Endothelial cell of umbilical vein (primary cell): ENCODE results near the gene BIRC2. TPM values are rescaled to one million over a fixed set of nuclear protein-coding genes. Genes with fewer than 3 reads are reported as not detected.

Experiments used
- BruUV-seq: library from RNA; stranded (reverse); fragments of 400-500 nt; replicated peaks from 2 replicates; lab custom pipeline; 2021; lab: Mats Ljungman, UMichigan
- CTCF ChIA-PET: fragments of 300-600, 350-600 bp; sonication (Branson Sonifier 250); formaldehyde crosslinking; loops from one replicate; lab custom pipeline; 2021; ENCODE audit warnings: antibody characterized with exemption, inconsistent platforms; lab: Charles Lee
- POLR2A ChIA-PET: fragments of 300-600, 350-600 bp; sonication (Branson Sonifier 250); formaldehyde crosslinking; loops from one replicate; lab custom pipeline; 2021; ENCODE audit warnings: antibody characterized with exemption, inconsistent platforms; lab: Charles Lee
- DNase-seq: peaks from one replicate; pipeline ENCODE4 v3.0.0-alpha.2; 2011; ENCODE audit warnings: low read depth, low spot score
- FAIRE-seq: peaks from 2 replicates; lab custom pipeline; 2011; peaks lifted over from hg19 to GRCh38; lab: Jason Lieb, UNC
- H2AFZ ChIP-seq: 2 replicates; pipeline ENCODE4 v1.6.0; 2012; ENCODE audit warnings: low read depth, low read length, control low read depth, inconsistent platforms
- H3K27ac ChIP-seq: 2 replicates; pipeline ENCODE4 v1.5.1; 2011; ENCODE audit warnings: low read depth, mild to moderate bottlenecking, control low read depth, low read length, moderate library complexity; ENCODE audit not compliant: insufficient read depth
- H3K27me3 ChIP-seq, 2 experiments: 2 replicates each; pipeline versions ENCODE4 v1.6.0 to v1.6.1; 2011; ENCODE audit warnings: low read length in 2 of 2, mixed read lengths in 1 of 2; ENCODE audit not compliant: control insufficient read depth in 2 of 2, insufficient read depth in 2 of 2
- H3K36me3 ChIP-seq, 2 experiments: 2 replicates in 1 of 2; 3 replicates in 1 of 2; pipeline ENCODE4 v1.5.1; 2011; ENCODE audit warnings: low read length in 2 of 2, mild to moderate bottlenecking in 1 of 2, moderate library complexity in 1 of 2; ENCODE audit not compliant: control insufficient read depth in 2 of 2, insufficient read depth in 2 of 2; ENCODE audit errors: extremely low read depth in 1 of 2
- H3K4me1 ChIP-seq: 3 replicates; pipeline ENCODE4 v1.5.1; 2011; ENCODE audit warnings: mild to moderate bottlenecking, low read length; ENCODE audit not compliant: control insufficient read depth, insufficient read depth; ENCODE audit errors: extremely low read depth
- H3K4me2 ChIP-seq: 2 replicates; pipeline ENCODE4 v1.6.1; 2011; ENCODE audit warnings: low read length, control low read depth, mixed read lengths; ENCODE audit not compliant: insufficient read depth
- H3K4me3 ChIP-seq, 3 experiments: fragments of 200-600 bp in 1 of 3; sonication (generic), shearing (Covaris generic) in 1 of 3; replicated peaks in 1 of 3; 2 replicates each; pipeline ENCODE4 v1.5.1; 2011 to 2016; ENCODE audit warnings: control low read depth in 3 of 3, low read length in 3 of 3, mild to moderate bottlenecking in 2 of 3, inconsistent platforms in 1 of 3, low read depth in 1 of 3, moderate library complexity in 1 of 3; ENCODE audit not compliant: insufficient read depth in 1 of 3
- H3K79me2 ChIP-seq: 2 replicates; pipeline ENCODE4 v1.6.0; 2012; ENCODE audit warnings: low read length, inconsistent platforms; ENCODE audit not compliant: control insufficient read depth, insufficient read depth
- H3K9ac ChIP-seq: replicated peaks from 2 replicates; pipeline ENCODE3; 2011; ENCODE audit warnings: low read length, control low read depth; ENCODE audit not compliant: insufficient read depth; ENCODE audit errors: extremely low read depth
- H3K9me1 ChIP-seq: replicated peaks from 3 replicates; pipeline ENCODE4 v1.6.0; 2011; ENCODE audit warnings: mild to moderate bottlenecking, low read length; ENCODE audit not compliant: control insufficient read depth, insufficient read depth; ENCODE audit errors: extremely low read depth
- H3K9me3 ChIP-seq: replicated peaks from 2 replicates; pipeline ENCODE4 v1.5.1; 2012; ENCODE audit warnings: low read length, inconsistent platforms; ENCODE audit not compliant: control insufficient read depth, insufficient read depth
- H4K20me1 ChIP-seq: replicated peaks from 2 replicates; pipeline ENCODE3; 2011; ENCODE audit warnings: mild to moderate bottlenecking, low read length; ENCODE audit not compliant: control insufficient read depth, insufficient read depth; ENCODE audit errors: extremely low read depth
- EZH2 ChIP-seq: IDR thresholded peaks from 2 replicates; pipeline ENCODE4 v1.6.1; 2012; ENCODE audit warnings: borderline replicate concordance, low read depth, mild to moderate bottlenecking, moderate library complexity, low read length, inconsistent platforms; ENCODE audit not compliant: severe bottlenecking
- FOS ChIP-seq: IDR thresholded peaks from 2 replicates; pipeline ENCODE4 v1.6.1; 2011; ENCODE audit warnings: mild to moderate bottlenecking, low read length, moderate library complexity, borderline replicate concordance; ENCODE audit not compliant: insufficient read depth
- GATA2 ChIP-seq: IDR thresholded peaks from 2 replicates; pipeline ENCODE4 v1.7.0; 2011; ENCODE audit warnings: low read depth, mild to moderate bottlenecking, moderate library complexity, mixed read lengths, low read length; ENCODE audit not compliant: insufficient read length, insufficient read depth
- JUN ChIP-seq: IDR thresholded peaks from 2 replicates; pipeline ENCODE4 v1.6.1; 2011; ENCODE audit warnings: borderline replicate concordance, low read depth; ENCODE audit not compliant: insufficient read length, insufficient read depth
- MYC ChIP-seq: IDR thresholded peaks from one replicate; pipeline ENCODE4 v1.6.1; 2011; ENCODE audit warnings: mild to moderate bottlenecking, low read depth, low read length
- POLR2A ChIP-seq: IDR thresholded peaks from 2 replicates; pipeline ENCODE4 v1.6.1; 2012; ENCODE audit warnings: low read depth, mild to moderate bottlenecking, control low read depth, low read length
- POLR2AphosphoS5 ChIP-seq: IDR thresholded peaks from 2 replicates; pipeline ENCODE4 v1.6.1; 2012; ENCODE audit warnings: low read depth, mild to moderate bottlenecking, control low read depth, low read length, moderate library complexity; ENCODE audit not compliant: insufficient read depth
- dilution Hi-C: fragments of 300-500 bp; cut with MboI; formaldehyde crosslinking; loops from one replicate; pipeline ENCODE4 v1.15.0; 2019; ENCODE audit warnings: low sequenced_read_pairs; ENCODE audit not compliant: extremely low pct_ligation_motif_present
- intact Hi-C: fragments of 100-400 bp; cut with micrococcal nuclease; formaldehyde crosslinking; loops from one replicate; pipeline ENCODE4 v1.10.0; 2022
- polyA plus RNA-seq, 4 experiments: library from polyadenylated mRNA; depleted of rRNA in 3 of 4; stranded (reverse) in 3 of 4; unstranded in 1 of 4; fragments of >200 nt; gene quantifications; 2 replicates each; pipeline versions ENCODE4 v1.2.1 to v1.2.3, GENCODE V29; 2011 to 2012; ENCODE audit warnings: missing spikeins in 1 of 4
- total RNA-seq: library from RNA; stranded (reverse); gene quantifications from 2 replicates; pipeline ENCODE4 v1.2.3, GENCODE V29; 2021
- TF ChIP-seq, protein P1 (sequence below), 2 donors: IDR thresholded peaks; 1 replicate in 1 of 2; 2 replicates in 1 of 2; pipeline ENCODE4 v1.5.1; 2011; ENCODE audit warnings: low read length in 2 of 2, mild to moderate bottlenecking in 2 of 2, moderate library complexity in 2 of 2, control low read depth in 1 of 2, inconsistent platforms in 1 of 2, low read depth in 1 of 2; ENCODE audit not compliant: insufficient read depth in 1 of 2; ENCODE audit errors: extremely low read depth in 1 of 2
- TF ChIP-seq, protein P2 (sequence below): IDR thresholded peaks from 2 replicates; pipeline ENCODE4 v1.6.1; 2011; ENCODE audit not compliant: insufficient read depth, insufficient read length

The BIRC2 gene
- total and polyA plus RNA-seq, 2 donors (not counting 3 experiments of a cell fraction or from before 2014, with no cell fraction given) = 42.8 to 47.3 TPM

DNA sequence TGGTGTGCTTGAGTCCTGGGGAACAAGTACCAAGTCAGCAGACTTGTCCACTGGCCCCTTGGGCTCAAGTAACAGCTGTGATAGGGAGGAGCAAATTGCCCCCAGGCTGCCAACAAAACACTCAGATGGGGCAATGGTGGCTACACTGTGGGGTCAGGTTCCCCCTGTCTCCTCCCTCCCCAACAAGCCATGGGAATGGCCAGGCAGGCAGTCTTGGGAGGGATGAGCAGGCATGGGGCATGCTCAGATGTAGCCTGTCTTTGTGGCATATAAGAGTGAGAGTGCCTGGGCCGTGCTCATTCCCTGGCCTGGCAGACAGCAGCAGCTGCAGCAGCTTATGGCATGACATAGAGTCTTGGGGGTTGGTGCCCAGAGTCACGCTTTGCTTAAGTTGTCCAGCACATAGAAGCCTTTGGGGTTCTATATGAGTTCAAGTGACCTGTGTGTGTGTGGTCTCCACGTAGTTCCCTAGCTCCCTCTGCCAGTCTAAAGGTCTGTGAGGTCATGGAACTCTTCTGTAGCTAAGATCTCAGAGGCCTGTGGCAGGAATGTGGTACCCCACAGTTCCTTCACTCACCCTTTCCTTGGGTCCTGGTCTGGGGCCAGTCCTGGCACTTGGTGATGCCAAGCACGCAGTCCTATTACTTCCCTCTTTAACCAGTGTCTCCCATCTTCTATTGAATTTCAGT is 44.7 kb downstream of the BIRC2 start:
- ChIA-PET POLR2A (no interaction called here), CTCF (interaction anchor here (0.8 to 4.6 kb wide), 17 partner anchors 9 to 274 kb away, joined by 3 to 41 read pairs (median 12); no protein-coding TSS in a partner anchor)
- Histone ChIP-seq H3K9me1 (no peaks in the 10 kb centered on the region), H3K9ac (no peak overlapping the region), H3K4me2 (no peak overlapping the region), H3K27ac (no peak overlapping the region), H3K27me3 (no peaks in the 10 kb centered on the region), H3K9me3 (no peaks in the 10 kb centered on the region), H2AFZ (no peak overlapping the region), H3K79me2 (peaks cover 23% of the 10 kb centered on the region), H3K36me3 (peaks cover 15 to 32% of the 10 kb centered on the region in 2 experiments), H3K4me3 (no peak overlapping the region), H4K20me1 (no peaks in the 10 kb centered on the region), H3K4me1 (no peaks in the 10 kb centered on the region)
- BruUV-seq = no TSS peak
- no peak for DNase-seq
- intact Hi-C loops = loop anchor here (5.0 kb wide), 2 partner anchors 61 to 221 kb away; partner anchors contain the start of gene TMEM123
- dilution Hi-C loops = no loop called here
- FAIRE-seq = no peak
- no peak for TF ChIP-seq EZH2
- no peak for TF ChIP-seq JUN
- TF ChIP-seq GATA2 = no peak
- TF ChIP-seq, protein P1, sequence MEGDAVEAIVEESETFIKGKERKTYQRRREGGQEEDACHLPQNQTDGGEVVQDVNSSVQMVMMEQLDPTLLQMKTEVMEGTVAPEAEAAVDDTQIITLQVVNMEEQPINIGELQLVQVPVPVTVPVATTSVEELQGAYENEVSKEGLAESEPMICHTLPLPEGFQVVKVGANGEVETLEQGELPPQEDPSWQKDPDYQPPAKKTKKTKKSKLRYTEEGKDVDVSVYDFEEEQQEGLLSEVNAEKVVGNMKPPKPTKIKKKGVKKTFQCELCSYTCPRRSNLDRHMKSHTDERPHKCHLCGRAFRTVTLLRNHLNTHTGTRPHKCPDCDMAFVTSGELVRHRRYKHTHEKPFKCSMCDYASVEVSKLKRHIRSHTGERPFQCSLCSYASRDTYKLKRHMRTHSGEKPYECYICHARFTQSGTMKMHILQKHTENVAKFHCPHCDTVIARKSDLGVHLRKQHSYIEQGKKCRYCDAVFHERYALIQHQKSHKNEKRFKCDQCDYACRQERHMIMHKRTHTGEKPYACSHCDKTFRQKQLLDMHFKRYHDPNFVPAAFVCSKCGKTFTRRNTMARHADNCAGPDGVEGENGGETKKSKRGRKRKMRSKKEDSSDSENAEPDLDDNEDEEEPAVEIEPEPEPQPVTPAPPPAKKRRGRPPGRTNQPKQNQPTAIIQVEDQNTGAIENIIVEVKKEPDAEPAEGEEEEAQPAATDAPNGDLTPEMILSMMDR (IDR thresholded peaks at IDR 0.05; ENCODE audit: extremely low read depth in 1 of 2, insufficient read depth in 1 of 2, low read depth in 1 of 2, low read length in 2 of 2) = no peak
- TF ChIP-seq, protein P2, sequence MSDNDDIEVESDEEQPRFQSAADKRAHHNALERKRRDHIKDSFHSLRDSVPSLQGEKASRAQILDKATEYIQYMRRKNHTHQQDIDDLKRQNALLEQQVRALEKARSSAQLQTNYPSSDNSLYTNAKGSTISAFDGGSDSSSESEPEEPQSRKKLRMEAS = no peak
- TF ChIP-seq MYC = no peak
- no peak for TF ChIP-seq POLR2A
- no peak for TF ChIP-seq POLR2AphosphoS5
- no peak for TF ChIP-seq FOS
